ENCODE data around the gene PDE11A. TPM values are rescaled to one million over a fixed set of nuclear protein-coding genes. Genes with fewer than 3 reads are reported as not detected.

The PDE11A gene
- total RNA-seq, 3 donors from 2014 or later, result 0.96 to 2.3 (median 2.2) TPM

GRCh38 chr2:177998996-177999395 lies 73.6 kb downstream of the PDE11A start:
- H3K27ac ChIP-seq, result no peak overlapping the region
- no peak for DNase-seq (ENCODE audit: low spot score in 2 of 2)
- no peak overlapping the region for H3K4me3 ChIP-seq
- intact Hi-C loops (cut with DNase I; ENCODE audit: low total_unique reads), result no loop called here
- no peak for TF ChIP-seq POLR2A (IDR thresholded peaks at IDR 0.05)
- no peak for TF ChIP-seq POLR2AphosphoS5 (IDR thresholded peaks at IDR 0.05)
- TF ChIP-seq, protein P1, sequence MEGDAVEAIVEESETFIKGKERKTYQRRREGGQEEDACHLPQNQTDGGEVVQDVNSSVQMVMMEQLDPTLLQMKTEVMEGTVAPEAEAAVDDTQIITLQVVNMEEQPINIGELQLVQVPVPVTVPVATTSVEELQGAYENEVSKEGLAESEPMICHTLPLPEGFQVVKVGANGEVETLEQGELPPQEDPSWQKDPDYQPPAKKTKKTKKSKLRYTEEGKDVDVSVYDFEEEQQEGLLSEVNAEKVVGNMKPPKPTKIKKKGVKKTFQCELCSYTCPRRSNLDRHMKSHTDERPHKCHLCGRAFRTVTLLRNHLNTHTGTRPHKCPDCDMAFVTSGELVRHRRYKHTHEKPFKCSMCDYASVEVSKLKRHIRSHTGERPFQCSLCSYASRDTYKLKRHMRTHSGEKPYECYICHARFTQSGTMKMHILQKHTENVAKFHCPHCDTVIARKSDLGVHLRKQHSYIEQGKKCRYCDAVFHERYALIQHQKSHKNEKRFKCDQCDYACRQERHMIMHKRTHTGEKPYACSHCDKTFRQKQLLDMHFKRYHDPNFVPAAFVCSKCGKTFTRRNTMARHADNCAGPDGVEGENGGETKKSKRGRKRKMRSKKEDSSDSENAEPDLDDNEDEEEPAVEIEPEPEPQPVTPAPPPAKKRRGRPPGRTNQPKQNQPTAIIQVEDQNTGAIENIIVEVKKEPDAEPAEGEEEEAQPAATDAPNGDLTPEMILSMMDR (IDR thresholded peaks at IDR 0.05), result no peak
- H3K36me3 ChIP-seq, result no peaks in the 10 kb centered on the region
- H3K9me3 ChIP-seq, result no peaks in the 10 kb centered on the region
- H3K27me3 ChIP-seq, result no peaks in the 10 kb centered on the region
- no peaks in the 10 kb centered on the region for H3K4me1 ChIP-seq

DNA sequence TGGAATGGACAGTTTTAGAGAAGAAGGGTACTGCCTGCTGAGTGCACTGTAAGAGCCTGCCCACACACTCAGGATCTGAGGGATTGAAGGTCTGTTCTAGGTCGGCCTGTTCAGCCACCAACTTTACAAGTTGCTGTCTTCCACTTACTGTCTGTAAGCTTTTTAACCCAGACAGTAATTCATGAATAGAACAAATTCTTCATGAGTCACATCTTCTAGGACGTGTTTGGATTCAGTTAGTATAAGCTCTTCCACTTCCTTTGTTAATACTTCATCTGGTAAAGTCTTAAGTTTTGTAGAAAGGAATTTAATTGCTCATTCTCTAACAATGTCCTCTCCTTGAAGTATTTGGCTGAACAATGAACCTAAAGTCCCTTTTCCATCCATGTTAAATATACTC lies 74.6 kb downstream of the PDE11A start:
- Histone ChIP-seq H3K27ac (no peak overlapping the region), H3K9me3 (no peaks in the 10 kb centered on the region), H3K4me3 (no peak overlapping the region), H3K36me3 (no peaks in the 10 kb centered on the region), H3K27me3 (no peaks in the 10 kb centered on the region), H3K4me1 (no peaks in the 10 kb centered on the region)
- no peak for DNase-seq (ENCODE audit: low spot score in 2 of 2)
- TF ChIP-seq POLR2A (IDR thresholded peaks at IDR 0.05), result no peak
- TF ChIP-seq, protein P1 (IDR thresholded peaks at IDR 0.05), result no peak
- TF ChIP-seq POLR2AphosphoS5 (IDR thresholded peaks at IDR 0.05), result no peak
- intact Hi-C loops (cut with DNase I; ENCODE audit: low total_unique reads), result no loop called here

GRCh38 chr2:177992992-177993391 lies 79.6 kb downstream of the PDE11A start:
- intact Hi-C loops (cut with DNase I; ENCODE audit: low total_unique reads), result no loop called here
- no peak for DNase-seq (ENCODE audit: low spot score in 2 of 2)
- H3K27me3 ChIP-seq, result no peaks in the 10 kb centered on the region

GRCh38 chr2:177989029-177989885 lies 83.3 kb downstream of the PDE11A start:
- intact Hi-C loops (cut with DNase I; ENCODE audit: low total_unique reads), result no loop called here
- H3K36me3 ChIP-seq, result no peaks in the 10 kb centered on the region
- no peaks in the 10 kb centered on the region for H3K27me3 ChIP-seq
- DNase-seq (ENCODE audit: low spot score in 2 of 2), result no peak
- H3K4me1 ChIP-seq, result no peaks in the 10 kb centered on the region
- H3K9me3 ChIP-seq, result no peaks in the 10 kb centered on the region
- H3K27ac ChIP-seq, result no peak overlapping the region
- H3K4me3 ChIP-seq, result no peak overlapping the region
- TF ChIP-seq POLR2AphosphoS5 (IDR thresholded peaks at IDR 0.05), result no peak
- TF ChIP-seq, protein P1 (IDR thresholded peaks at IDR 0.05), result no peak
- no peak for TF ChIP-seq POLR2A (IDR thresholded peaks at IDR 0.05)

More at GRCh38 chr2:177992992-177993391, 79.6 kb downstream of the PDE11A start:
- TF ChIP-seq POLR2A (IDR thresholded peaks at IDR 0.05), result no peak
- TF ChIP-seq, protein P1 (IDR thresholded peaks at IDR 0.05), result no peak
- Histone ChIP-seq H3K27ac (no peak overlapping the region), H3K36me3 (no peaks in the 10 kb centered on the region), H3K4me3 (no peak overlapping the region), H3K9me3 (no peaks in the 10 kb centered on the region), H3K4me1 (no peaks in the 10 kb centered on the region)

GRCh38 chr2:177984749-177985148 lies 87.8 kb downstream of the PDE11A start:
- no peaks in the 10 kb centered on the region for H3K9me3 ChIP-seq
- H3K4me1 ChIP-seq, result no peaks in the 10 kb centered on the region
- intact Hi-C loops (cut with DNase I; ENCODE audit: low total_unique reads), result no loop called here
- no peak for DNase-seq (ENCODE audit: low spot score in 2 of 2)
- no peak overlapping the region for H3K4me3 ChIP-seq
- H3K27me3 ChIP-seq, result no peaks in the 10 kb centered on the region
- no peak overlapping the region for H3K27ac ChIP-seq
- H3K36me3 ChIP-seq, result no peaks in the 10 kb centered on the region
- no peak for TF ChIP-seq POLR2A (IDR thresholded peaks at IDR 0.05)
- TF ChIP-seq POLR2AphosphoS5 (IDR thresholded peaks at IDR 0.05), result no peak
- TF ChIP-seq, protein P1 (IDR thresholded peaks at IDR 0.05), result no peak
